GM12874 (cell line): Measurements from ENCODE around the gene R3HDM2.

ENCODE experiments used
- CTCF ChIP-seq: IDR thresholded peaks from 2 replicates; pipeline ENCODE4 v1.5.1; 2011; ENCODE audit warnings: low read depth, mild to moderate bottlenecking, control low read depth, low read length, moderate library complexity; ENCODE audit not compliant: insufficient read depth

The R3HDM2 gene

GRCh38 chr12:57263096-57263495 lies 167.7 kb downstream of the R3HDM2 start:
- no peak for TF ChIP-seq CTCF

- no peak for TF ChIP-seq CTCF
These were observed 168.6 kb downstream of the R3HDM2 start for GRCh38 chr12:57262126-57262822.

GRCh38 chr12:57261428-57261865 lies 169.4 kb downstream of the R3HDM2 start:
- no peak for TF ChIP-seq CTCF

GRCh38 chr12:57260366-57260765 lies 170.5 kb downstream of the R3HDM2 start:
- TF ChIP-seq CTCF: no peak

- no peak for TF ChIP-seq CTCF
These were observed 171.6 kb downstream of the R3HDM2 start for GRCh38 chr12:57258977-57259970.

GRCh38 chr12:57255916-57256315 lies 174.9 kb downstream of the R3HDM2 start:
- no peak for TF ChIP-seq CTCF
